ENCODE measurements around the gene VSTM2B. TPM values are rescaled to one million over a fixed set of nuclear protein-coding genes. Genes with fewer than 3 reads are reported as not detected.

Gene VSTM2B
- total RNA-seq, 1 donor from 2014 or later = not detected

DNA sequence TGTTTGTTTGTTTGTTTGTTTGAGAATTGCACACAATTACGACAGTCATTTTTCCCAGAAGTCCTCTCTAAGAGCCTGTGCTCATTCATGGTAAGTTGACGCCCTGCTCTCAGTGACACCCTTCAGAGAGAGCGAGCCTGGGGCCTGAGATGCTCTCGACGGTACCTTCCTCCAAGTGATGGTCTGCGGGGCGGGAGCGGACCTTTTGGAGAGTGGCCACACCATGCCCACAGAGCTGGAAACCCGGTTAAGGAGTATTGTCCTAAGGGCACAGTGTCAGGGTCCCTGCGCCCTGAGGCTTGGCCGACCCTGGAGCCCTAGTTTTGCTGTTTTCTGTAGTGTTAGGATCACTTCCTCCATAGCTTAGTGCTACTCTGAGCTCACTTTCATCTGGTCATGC, 83.8 kb downstream of the VSTM2B start:
- intact Hi-C loops (cut with DNase I) = loop anchor here (2.0 to 10.0 kb wide), 4 partner anchors 85 to 395 kb away; partner anchors contain the start of gene UQCRFS1
- DNase-seq (ENCODE audit: low spot score) = peak; percentile 59

DNA sequence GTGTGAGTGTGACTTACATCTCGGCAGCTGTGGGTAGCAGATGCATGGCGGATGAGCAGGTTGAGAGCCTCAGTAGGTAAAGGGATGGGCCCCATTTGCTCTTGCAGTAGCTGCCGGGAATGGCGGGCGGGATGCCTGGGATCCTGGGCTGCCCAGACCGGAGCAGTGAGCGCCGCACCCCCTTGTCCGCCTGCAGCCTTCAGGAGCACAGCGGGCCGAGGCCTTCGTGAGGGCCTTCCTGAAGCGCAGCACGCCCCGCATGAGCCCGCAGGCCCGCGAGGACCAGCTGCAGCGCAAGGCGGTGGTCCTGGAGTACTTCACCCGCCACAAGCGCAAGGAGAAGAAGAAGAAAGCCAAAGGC, 84.4 kb downstream of the VSTM2B start:
- intact Hi-C loops (cut with DNase I) = loop anchor here (2.0 kb wide), 2 partner anchors 85 to 107 kb away; no protein-coding TSS in a partner anchor

DNA sequence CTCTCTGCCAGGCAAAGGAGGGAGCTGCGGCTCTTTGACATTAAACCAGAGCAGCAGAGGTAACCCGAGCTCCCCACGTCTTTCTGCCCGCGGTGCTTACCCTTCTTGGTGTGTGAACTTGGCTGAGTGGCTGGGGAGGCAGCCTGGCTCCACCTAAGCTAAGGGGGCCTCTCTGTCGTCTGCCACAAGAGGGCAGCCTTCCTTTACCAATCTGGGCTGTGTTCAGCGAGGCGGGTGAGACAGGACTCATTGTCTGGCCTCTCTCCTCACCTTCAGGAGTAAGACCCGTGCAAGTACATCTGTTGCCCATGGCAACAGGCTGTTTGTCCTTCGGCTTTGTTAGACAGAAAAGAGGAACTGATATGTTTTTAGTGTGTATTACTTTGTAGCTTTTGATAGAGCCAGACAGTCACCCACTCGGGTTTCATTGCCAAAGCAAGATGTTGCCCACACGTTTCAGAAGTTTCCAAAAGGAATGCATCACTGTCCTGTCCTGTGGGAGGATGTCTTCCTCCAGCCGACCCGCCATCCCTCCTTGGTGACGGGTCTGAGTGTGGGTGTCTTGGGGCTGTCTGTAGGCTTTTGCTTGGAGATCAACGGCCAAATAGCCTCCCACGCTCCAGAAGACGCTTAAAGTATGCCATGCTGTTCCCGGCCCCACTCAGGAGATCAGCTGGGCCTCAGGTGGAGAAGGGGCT, 84.9 kb downstream of the VSTM2B start:
- intact Hi-C loops (cut with DNase I) = loop anchor here (2.0 kb wide), 2 partner anchors 84 to 106 kb away; no protein-coding TSS in a partner anchor
- peak; percentile 84 for DNase-seq (ENCODE audit: low spot score)

More for the DNA sequence above, 84.4 kb downstream of the VSTM2B start:
- peak; percentile 65 for DNase-seq (ENCODE audit: low spot score)

- DNase-seq (ENCODE audit: low spot score) = no peak
- intact Hi-C loops (cut with DNase I) = no loop called here
Observed at GRCh38 chr19:29612121-29612520, 86.3 kb downstream of the VSTM2B start.

DNA sequence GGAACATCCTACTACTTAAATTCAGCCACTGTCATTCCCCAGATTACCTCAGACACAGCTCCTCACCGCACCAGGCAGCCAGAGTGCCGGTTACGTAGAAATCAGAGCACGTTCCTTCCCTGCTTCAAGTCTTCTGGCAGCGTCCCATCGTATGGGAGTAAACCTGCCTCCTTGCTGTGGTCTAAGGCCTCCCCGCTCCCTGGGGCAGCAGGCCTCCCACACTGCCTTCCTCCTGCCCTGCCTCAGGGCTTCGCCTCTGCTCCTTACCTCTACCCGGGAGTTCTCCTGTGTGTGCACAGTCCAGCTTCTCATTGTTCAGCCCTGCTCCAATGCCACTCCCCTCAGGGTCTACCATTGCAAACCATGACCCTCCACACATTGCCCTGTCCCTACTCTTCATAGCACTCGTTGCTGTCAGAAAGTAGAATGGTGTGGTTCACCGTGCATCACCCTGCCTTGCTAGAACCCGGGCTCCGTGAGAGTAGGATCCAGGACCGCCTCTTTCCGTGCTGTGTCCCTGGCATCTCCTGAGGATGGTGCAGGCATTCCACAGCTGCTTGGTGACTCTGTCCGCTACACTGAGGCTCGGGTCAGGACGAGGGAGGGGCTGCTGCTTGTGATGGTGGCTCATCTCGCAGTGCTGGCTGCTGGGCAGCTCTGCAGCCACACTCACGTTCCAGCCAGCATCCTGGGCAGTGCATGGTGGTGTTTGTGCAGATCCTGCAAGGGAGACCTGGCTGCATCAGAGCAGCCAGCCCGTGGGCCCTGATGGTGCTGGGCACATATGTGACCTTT, 87.2 kb downstream of the VSTM2B start:
- intact Hi-C loops (cut with DNase I) = no loop called here
- no peak for DNase-seq (ENCODE audit: low spot score)

- intact Hi-C loops (cut with DNase I) = no loop called here
- DNase-seq (ENCODE audit: low spot score) = no peak
Observed at GRCh38 chr19:29614046-29614445, 88.3 kb downstream of the VSTM2B start.

Other genes with a start within 250 kb of the VSTM2B start
- gene POP4, start 80.3 kb downstream of the VSTM2B start, total RNA-seq = 47.8 TPM
- gene PLEKHF1, start 139.5 kb downstream of the VSTM2B start, total RNA-seq = 9.5 TPM
- gene C19orf12, start 189.3 kb downstream of the VSTM2B start, total RNA-seq = 38.0 TPM

All from cardiac septum (tissue), 1 donor.